ENCODE measurements around the gene EXOC6B.

Gene EXOC6B

GRCh38 chr2:72208225-72208624, 617.6 kb downstream of the EXOC6B start:
- ATAC-seq (no peak), DNase-seq (no peak)
- no peaks in the 10 kb centered on the region for H3K27me3 Mint-ChIP-seq
- H3K4me3 Mint-ChIP-seq, result no peak overlapping the region
- H3K27ac Mint-ChIP-seq, result no peak overlapping the region
- no peaks in the 10 kb centered on the region for H3K4me1 Mint-ChIP-seq
- peaks cover 0 to 3% of the 10 kb centered on the region in 2 donors for H3K9me3 Mint-ChIP-seq

DNA sequence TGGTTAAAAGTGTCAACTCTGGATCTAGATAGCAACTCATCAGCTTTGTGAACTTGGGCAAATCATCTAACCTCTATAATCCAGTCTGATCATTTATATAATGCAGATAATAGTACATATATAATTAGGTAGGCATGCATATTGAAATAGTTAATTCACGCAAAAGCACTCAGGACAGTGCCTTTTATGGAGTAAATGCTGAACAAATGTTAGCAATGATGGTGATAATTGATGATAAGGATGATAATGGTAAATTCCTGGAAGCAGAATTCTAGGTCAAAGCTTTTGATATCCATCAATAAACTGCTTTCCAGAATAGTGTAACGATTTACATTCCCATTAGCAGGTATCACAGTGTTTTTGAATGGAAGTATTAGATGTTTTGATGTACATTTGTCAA, 618.5 kb downstream of the EXOC6B start:
- H3K4me1 Mint-ChIP-seq, result no peaks in the 10 kb centered on the region
- no peaks in the 10 kb centered on the region for H3K27me3 Mint-ChIP-seq
- ATAC-seq, result no peak
- H3K9me3 Mint-ChIP-seq, result peaks cover 0 to 3% of the 10 kb centered on the region in 2 donors
- DNase-seq, result no peak
- H3K4me3 Mint-ChIP-seq, result no peak overlapping the region
- H3K27ac Mint-ChIP-seq, result no peak overlapping the region

GRCh38 chr2:72205504-72205881, 620.3 kb downstream of the EXOC6B start:
- DNase-seq (no peak), ATAC-seq (no peak)
- Mint-ChIP-seq H3K27ac (no peak overlapping the region), H3K27me3 (no peaks in the 10 kb centered on the region), H3K4me3 (no peak overlapping the region), H3K9me3 (peaks cover 0 to 3% of the 10 kb centered on the region in 2 donors), H3K4me1 (no peaks in the 10 kb centered on the region)

- ATAC-seq (no peak), DNase-seq (no peak)
- Mint-ChIP-seq H3K27me3 (no peaks in the 10 kb centered on the region), H3K4me3 (no peak overlapping the region), H3K27ac (no peak overlapping the region), H3K9me3 (peaks cover 0 to under 1% of the 10 kb centered on the region in 2 donors), H3K4me1 (no peaks in the 10 kb centered on the region)
Measured at GRCh38 chr2:72204786-72205503, 620.9 kb downstream of the EXOC6B start.

GRCh38 chr2:72204156-72204785, 621.6 kb downstream of the EXOC6B start:
- H3K4me3 Mint-ChIP-seq, result no peak overlapping the region
- no peaks in the 10 kb centered on the region for H3K4me1 Mint-ChIP-seq
- no peaks in the 10 kb centered on the region for H3K9me3 Mint-ChIP-seq
- DNase-seq (no peak), ATAC-seq (no peak)
- H3K27ac Mint-ChIP-seq, result no peak overlapping the region
- no peaks in the 10 kb centered on the region for H3K27me3 Mint-ChIP-seq

GRCh38 chr2:72198532-72199241, 627.1 kb downstream of the EXOC6B start:
- ATAC-seq, result peak; percentile 54
- H3K27ac Mint-ChIP-seq, result no peak overlapping the region
- no peak overlapping the region for H3K4me3 Mint-ChIP-seq

DNA sequence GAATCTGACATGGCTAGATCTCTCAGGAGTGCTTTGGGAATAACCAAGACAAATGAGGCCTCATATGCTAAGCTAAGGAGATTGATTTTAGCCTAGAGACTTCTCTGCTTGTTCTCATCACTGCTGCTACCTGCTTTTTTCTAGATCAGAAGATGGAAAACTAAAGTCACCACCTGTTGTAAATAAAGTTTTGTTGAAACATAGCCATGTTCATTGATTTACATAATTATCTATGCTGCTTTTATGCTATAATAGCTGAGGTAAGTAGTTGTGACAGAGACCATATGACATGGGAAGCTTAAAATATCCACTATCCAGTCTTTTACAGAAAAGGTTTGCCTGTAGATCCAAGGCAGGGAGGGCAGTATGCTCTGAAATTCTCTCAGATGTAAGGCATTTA, 632.1 kb downstream of the EXOC6B start:
- no peak overlapping the region for H3K4me3 Mint-ChIP-seq
- H3K9me3 Mint-ChIP-seq, result peaks cover 3 to 4% of the 10 kb centered on the region in 2 donors
- DNase-seq (no peak), ATAC-seq (no peak)
- no peak overlapping the region for H3K27ac Mint-ChIP-seq
- no peaks in the 10 kb centered on the region for H3K27me3 Mint-ChIP-seq
- no peaks in the 10 kb centered on the region for H3K4me1 Mint-ChIP-seq

More at GRCh38 chr2:72198532-72199241, 627.1 kb downstream of the EXOC6B start:
- Mint-ChIP-seq H3K9me3 (no peaks in the 10 kb centered on the region), H3K27me3 (no peaks in the 10 kb centered on the region), H3K4me1 (no peaks in the 10 kb centered on the region)
- no peak for DNase-seq

- H3K9me3 Mint-ChIP-seq, result peaks cover 11 to 16% of the 10 kb centered on the region in 2 donors
- H3K4me3 Mint-ChIP-seq, result no peak overlapping the region
- no peaks in the 10 kb centered on the region for H3K27me3 Mint-ChIP-seq
- no peaks in the 10 kb centered on the region for H3K4me1 Mint-ChIP-seq
- ATAC-seq (no peak), DNase-seq (no peak)
- H3K27ac Mint-ChIP-seq, result no peak overlapping the region
Measured at GRCh38 chr2:72191441-72191840, 634.4 kb downstream of the EXOC6B start.

- DNase-seq (no peak), ATAC-seq (no peak)
- Mint-ChIP-seq H3K4me3 (no peak overlapping the region), H3K4me1 (no peaks in the 10 kb centered on the region), H3K9me3 (peaks cover 11 to 16% of the 10 kb centered on the region in 2 donors), H3K27me3 (no peaks in the 10 kb centered on the region), H3K27ac (no peak overlapping the region)
Measured at GRCh38 chr2:72185206-72185605, 640.6 kb downstream of the EXOC6B start.

DNA sequence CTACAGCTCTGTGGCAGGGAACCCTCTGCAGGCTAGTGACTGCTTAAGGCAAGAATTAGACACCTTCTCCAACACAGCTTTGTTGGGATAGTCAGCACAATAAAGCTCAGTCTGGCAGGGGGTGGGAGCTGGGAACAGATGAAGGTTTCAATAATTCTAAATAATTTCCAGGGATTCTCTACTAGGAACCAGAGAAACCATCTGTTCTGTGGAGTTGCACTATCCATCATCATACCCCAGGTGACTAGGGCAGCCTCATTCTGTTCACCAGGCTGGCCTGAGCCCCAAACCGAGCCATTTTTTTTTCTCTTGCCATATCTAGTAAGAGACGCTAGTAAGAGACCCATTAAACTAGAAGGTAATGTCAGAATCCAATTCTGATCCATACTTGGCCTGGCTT, 642.4 kb downstream of the EXOC6B start:
- DNase-seq (no peak), ATAC-seq (no peak)
- Mint-ChIP-seq H3K4me1 (no peaks in the 10 kb centered on the region), H3K27me3 (no peaks in the 10 kb centered on the region), H3K4me3 (no peak overlapping the region), H3K27ac (no peak overlapping the region), H3K9me3 (peaks cover 5 to 10% of the 10 kb centered on the region in 2 donors)

DNA sequence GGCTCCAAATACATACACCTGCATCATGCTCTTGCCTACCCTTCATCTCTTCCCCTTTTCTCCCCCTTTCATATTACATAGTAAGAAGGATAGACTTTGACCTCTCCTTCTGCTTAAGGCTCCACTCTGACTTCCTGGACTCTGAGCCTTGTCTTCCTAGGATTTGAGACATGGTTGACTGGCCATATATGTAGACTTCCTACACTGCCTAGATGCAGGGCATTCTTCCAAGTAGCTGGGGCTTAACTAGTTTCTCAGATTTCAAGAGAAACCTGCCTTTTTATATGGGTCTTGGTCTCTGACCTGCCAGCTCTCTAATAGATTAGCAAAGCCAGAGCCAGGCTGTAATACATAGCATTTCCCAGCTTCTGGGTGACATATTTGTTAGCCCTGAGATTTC, 642.8 kb downstream of the EXOC6B start:
- Mint-ChIP-seq H3K27ac (no peak overlapping the region), H3K4me1 (no peaks in the 10 kb centered on the region), H3K4me3 (no peak overlapping the region), H3K9me3 (peaks cover under 1 to 6% of the 10 kb centered on the region in 2 donors), H3K27me3 (no peaks in the 10 kb centered on the region)
- ATAC-seq (no peak), DNase-seq (no peak)

DNA sequence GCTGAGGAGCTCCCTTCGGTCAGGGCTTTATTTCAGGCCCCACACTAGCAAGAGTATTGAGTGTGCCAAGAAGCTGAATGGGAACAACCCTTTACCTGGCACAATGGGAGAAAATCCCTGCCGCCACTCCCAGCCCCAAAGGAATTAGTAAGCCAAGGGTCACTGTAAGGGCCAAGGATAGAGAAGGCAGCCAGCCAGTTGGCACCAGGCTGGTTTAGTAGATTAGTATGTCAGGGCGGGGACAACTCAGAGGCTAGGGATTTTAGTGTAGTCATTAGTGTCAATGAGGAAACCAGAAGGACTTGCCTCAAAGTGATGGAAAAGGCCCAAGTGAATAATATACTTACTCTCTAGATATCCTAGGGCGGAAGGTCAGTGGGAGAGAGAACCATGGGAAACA, 643.3 kb downstream of the EXOC6B start:
- no peak for ATAC-seq
- peaks cover 0 to 1% of the 10 kb centered on the region in 2 donors for H3K9me3 Mint-ChIP-seq

GRCh38 chr2:72181616-72182015, 644.2 kb downstream of the EXOC6B start:
- ATAC-seq, result no peak
- Mint-ChIP-seq H3K27ac (peak overlapping the region in 1 of 2 donors; percentile 38), H3K27me3 (no peaks in the 10 kb centered on the region), H3K4me3 (no peak overlapping the region), H3K4me1 (no peaks in the 10 kb centered on the region), H3K9me3 (no peaks in the 10 kb centered on the region)
- DNase-seq, result no peak

More for the DNA sequence above, 643.3 kb downstream of the EXOC6B start:
- H3K27ac Mint-ChIP-seq, result no peak overlapping the region
- no peaks in the 10 kb centered on the region for H3K4me1 Mint-ChIP-seq
- H3K4me3 Mint-ChIP-seq, result no peak overlapping the region
- no peaks in the 10 kb centered on the region for H3K27me3 Mint-ChIP-seq
- DNase-seq, result no peak

- H3K27me3 Mint-ChIP-seq, result no peaks in the 10 kb centered on the region
- DNase-seq (no peak), ATAC-seq (no peak)
- H3K4me3 Mint-ChIP-seq, result no peak overlapping the region
- H3K4me1 Mint-ChIP-seq, result no peaks in the 10 kb centered on the region
- peak overlapping the region in 1 of 2 donors; percentile 89 for H3K27ac Mint-ChIP-seq
- H3K9me3 Mint-ChIP-seq, result no peaks in the 10 kb centered on the region
Measured at GRCh38 chr2:72180351-72180750, 645.5 kb downstream of the EXOC6B start.

GRCh38 chr2:72178551-72178950, 647.3 kb downstream of the EXOC6B start:
- Mint-ChIP-seq H3K4me3 (no peak overlapping the region), H3K9me3 (no peaks in the 10 kb centered on the region), H3K27ac (no peak overlapping the region), H3K27me3 (no peaks in the 10 kb centered on the region), H3K4me1 (no peaks in the 10 kb centered on the region)
- ATAC-seq (no peak), DNase-seq (no peak)

GRCh38 chr2:72176281-72176680, 649.6 kb downstream of the EXOC6B start:
- Mint-ChIP-seq H3K4me1 (no peaks in the 10 kb centered on the region), H3K27ac (no peak overlapping the region), H3K27me3 (no peaks in the 10 kb centered on the region), H3K9me3 (no peaks in the 10 kb centered on the region), H3K4me3 (no peak overlapping the region)
- ATAC-seq, result no peak
- no peak for DNase-seq

Data from stimulated activated naive CD8-positive, alpha-beta T cell treated with anti-CD3 and anti-CD28 coated beads, Interleukin-15, amount 100 ng/mL, for 72 hours (primary cell).